ENCODE data around the gene SNX30. TPM values are rescaled to one million over a fixed set of nuclear protein-coding genes. Genes with fewer than 3 reads are reported as not detected.

Gene SNX30
- total RNA-seq, 1 donor from 2014 or later, result 41.2 TPM

- DNase-seq (ENCODE audit: low spot score), result peak; percentile 25
Observed at GRCh38 chr9:112752334-112753125, 2.0 kb downstream of the SNX30 start.

DNA sequence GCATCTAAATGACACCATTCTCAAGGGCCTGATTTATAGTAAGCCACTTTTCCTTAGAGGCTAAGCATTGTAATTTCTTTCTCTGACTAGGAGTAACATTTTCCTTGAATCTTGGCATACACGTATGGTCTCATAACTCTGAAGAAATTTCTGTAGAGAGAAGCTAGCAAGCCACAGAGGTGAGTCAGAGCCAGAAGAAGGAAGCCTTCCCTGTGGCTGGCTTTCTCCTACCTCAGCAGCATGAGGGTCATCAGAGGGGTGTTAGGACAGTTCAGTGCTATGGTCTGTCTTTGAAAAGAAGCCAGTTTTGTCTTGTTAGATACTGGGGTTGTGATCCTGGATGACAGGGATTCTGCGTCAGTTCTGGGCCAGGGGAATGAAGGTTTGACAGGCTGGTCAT, 3.2 kb downstream of the SNX30 start:
- DNase-seq (ENCODE audit: low spot score), result peak; percentile 71

- no peak for DNase-seq (ENCODE audit: low spot score)
Observed at GRCh38 chr9:112754578-112754977, 4.0 kb downstream of the SNX30 start.

DNA sequence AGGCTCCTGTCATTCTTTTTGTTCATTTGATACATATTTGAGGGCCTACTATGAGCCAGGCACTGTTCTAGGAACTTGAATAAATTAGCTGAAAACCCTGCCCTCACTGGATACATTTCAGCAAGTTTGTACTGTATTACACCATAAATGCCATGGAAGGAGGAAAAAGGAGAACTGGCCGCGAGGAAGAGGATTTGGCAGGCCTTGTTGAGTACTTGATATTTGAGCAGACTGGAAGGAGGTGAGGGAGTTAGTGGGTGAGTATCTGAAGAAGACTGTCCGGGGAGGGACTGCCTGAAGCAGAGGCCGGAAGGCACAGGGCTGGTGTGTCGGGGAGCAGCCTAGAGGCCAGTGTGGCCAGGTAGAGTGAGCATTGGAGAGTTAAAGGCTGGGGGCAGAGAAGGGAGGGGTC, 4.5 kb downstream of the SNX30 start:
- peak; percentile 42 for DNase-seq (ENCODE audit: low spot score)

- peak; percentile 49 for DNase-seq (ENCODE audit: low spot score)
Observed at GRCh38 chr9:112755675-112756074, 5.1 kb downstream of the SNX30 start.

- peak; percentile 78 for DNase-seq (ENCODE audit: low spot score)
Observed at GRCh38 chr9:112757282-112757883, 6.8 kb downstream of the SNX30 start.

- DNase-seq (ENCODE audit: low spot score), result no peak
Observed at GRCh38 chr9:112757940-112758339, 7.4 kb downstream of the SNX30 start.

- DNase-seq (ENCODE audit: low spot score), result no peak
Observed at GRCh38 chr9:112760821-112761220, 10.3 kb downstream of the SNX30 start.

DNA sequence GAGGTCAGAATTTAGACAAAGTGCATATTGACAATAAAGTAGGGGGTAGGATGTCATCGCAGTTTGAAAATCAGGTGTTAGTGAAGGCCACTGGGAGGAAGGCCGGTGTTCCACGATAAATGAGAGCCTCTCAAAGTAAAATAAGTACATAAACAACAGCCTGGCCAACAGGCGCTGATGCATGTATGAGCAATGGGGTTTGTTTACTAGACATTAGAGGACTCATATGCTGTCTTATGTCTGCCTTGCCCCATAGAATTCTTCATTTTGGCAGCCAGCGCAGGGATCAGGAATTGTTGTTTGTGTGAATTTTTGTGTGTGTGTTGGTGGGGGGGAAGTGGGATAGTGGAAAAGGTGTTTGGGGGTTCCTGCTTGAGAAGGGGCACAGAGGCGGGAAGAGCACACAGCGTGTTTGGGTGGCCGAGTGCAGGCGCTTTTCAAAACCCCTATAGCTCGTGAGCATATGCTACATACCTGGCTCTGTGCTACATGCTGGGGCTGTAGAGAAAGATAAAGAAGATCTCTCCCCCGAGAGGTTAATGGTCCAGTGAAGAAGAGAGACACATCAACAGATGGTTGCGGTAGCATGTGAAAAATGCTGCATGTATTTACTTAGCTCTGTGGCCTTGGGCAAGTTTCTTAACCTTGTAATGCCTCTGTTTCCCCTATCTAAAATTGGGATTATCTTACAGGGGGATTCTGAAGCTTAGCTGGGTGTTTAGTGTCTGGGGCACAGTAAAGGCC, 11.5 kb downstream of the SNX30 start:
- no peak for DNase-seq (ENCODE audit: low spot score)

- DNase-seq (ENCODE audit: low spot score), result no peak
Observed at GRCh38 chr9:112762726-112763518, 12.4 kb downstream of the SNX30 start.

DNA sequence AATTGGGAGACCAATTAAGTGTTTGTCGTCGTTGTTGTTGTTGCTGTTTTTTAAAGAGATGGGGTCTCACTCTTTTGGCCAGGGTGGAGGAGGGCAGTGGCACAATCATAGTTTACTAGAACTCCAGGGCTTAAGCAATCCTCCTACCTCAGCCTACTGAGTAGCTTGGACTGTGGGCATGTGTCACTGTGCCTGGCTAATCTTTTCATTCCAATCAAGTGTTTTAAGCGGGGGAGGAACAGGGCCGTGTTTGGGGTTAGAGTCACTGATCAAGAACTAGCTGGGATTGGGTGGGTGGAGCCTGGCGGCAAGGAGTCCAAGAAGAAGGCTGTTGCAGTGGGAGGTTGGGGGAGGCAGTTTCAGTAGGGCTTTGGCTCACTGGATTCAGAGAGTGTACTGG, 13.8 kb downstream of the SNX30 start:
- DNase-seq (ENCODE audit: low spot score), result no peak

- no peak for DNase-seq (ENCODE audit: low spot score)
Observed at GRCh38 chr9:112764837-112765236, 14.3 kb downstream of the SNX30 start.

DNA sequence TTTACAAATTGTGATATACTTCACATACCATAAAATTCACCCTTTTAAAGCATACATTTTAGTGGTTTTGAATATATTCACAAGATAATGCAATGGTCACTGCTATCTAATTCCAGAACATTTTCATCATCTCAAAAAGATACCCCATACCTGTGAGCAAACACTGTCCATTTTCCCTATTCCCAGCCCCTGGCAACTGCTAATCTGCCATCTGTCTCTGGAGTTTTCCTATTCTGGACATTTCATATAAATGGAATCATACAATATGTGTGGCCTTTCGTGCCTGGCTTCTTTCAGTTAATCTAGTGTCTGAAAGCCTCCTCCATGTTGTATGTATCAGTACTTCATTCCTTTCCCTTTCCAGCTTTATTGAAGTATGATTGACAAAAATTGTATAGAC, 14.7 kb downstream of the SNX30 start:
- no peak for DNase-seq (ENCODE audit: low spot score)

- DNase-seq (ENCODE audit: low spot score), result no peak
Observed at GRCh38 chr9:112771359-112772214, 21.0 kb downstream of the SNX30 start.

- DNase-seq (ENCODE audit: low spot score), result no peak
Observed at GRCh38 chr9:112772215-112772509, 21.6 kb downstream of the SNX30 start.

DNA sequence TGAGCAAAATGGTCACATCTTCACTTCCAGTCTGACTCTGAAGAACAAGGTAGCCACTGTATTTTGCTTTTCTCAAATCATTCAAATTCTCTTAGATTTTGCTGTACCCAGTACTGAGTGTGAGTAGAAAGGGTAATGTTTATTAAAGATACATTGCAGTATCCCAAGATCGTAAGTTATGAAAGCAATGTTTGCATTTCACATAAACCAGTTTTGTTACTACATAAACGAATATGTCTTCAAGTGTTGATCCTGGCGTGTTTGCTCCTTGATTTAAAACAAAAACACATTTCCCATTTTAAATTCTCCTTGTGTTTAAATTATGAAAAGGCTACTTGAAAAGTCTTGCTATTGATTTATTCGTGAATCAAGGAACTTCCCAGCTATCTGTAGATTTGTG, 22.0 kb downstream of the SNX30 start:
- DNase-seq (ENCODE audit: low spot score), result no peak

- no peak for DNase-seq (ENCODE audit: low spot score)
Observed at GRCh38 chr9:112774006-112774996, 23.7 kb downstream of the SNX30 start.

DNA sequence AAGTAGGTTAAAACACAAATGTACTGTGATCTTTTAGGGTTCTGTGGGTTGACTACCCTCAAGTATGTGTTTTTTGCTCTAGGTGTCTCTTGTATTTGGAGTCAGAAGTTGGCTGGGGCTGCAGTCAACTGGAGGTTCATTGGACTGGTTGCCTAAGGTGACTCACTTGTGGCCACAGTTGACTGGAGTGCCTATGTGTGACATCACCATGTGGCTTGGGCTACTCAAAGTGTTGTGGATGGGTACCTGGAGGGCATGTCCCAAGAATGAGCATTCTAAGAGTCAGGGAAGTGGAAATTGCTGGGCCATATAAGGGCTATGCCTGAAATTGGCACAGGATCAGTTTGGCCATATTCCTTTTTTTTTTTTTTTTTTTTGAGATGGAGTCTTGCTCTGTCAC, 27.4 kb downstream of the SNX30 start:
- no peak for DNase-seq (ENCODE audit: low spot score)

- no peak for DNase-seq (ENCODE audit: low spot score)
Observed at GRCh38 chr9:112780450-112781036, 30.0 kb downstream of the SNX30 start.

All from umbilical cord (tissue), 2 donors.